ENCODE measurements around the gene MYO5B.

DNA sequence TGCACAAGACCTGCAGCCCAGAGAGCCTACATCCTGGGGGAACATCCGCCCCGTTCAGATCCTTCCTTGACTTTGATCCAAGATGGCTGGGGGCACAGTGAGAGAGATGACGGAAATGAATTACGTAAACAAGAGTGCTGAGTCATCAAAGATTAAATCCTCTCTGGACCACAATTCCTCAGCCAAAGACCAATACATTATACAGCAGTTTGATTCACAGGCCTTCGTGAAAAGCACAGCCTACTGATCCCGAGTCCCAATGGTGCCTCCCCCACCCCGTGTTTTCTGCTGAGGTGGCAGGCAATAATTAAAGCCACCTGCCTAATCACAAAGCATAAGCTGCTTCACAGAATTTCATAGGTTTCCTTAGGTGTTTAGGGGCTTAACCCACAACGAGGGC, 43.0 kb downstream of the MYO5B start:
- TF ChIP-seq, protein P1, sequence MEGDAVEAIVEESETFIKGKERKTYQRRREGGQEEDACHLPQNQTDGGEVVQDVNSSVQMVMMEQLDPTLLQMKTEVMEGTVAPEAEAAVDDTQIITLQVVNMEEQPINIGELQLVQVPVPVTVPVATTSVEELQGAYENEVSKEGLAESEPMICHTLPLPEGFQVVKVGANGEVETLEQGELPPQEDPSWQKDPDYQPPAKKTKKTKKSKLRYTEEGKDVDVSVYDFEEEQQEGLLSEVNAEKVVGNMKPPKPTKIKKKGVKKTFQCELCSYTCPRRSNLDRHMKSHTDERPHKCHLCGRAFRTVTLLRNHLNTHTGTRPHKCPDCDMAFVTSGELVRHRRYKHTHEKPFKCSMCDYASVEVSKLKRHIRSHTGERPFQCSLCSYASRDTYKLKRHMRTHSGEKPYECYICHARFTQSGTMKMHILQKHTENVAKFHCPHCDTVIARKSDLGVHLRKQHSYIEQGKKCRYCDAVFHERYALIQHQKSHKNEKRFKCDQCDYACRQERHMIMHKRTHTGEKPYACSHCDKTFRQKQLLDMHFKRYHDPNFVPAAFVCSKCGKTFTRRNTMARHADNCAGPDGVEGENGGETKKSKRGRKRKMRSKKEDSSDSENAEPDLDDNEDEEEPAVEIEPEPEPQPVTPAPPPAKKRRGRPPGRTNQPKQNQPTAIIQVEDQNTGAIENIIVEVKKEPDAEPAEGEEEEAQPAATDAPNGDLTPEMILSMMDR (IDR thresholded peaks at IDR 0.05), result no peak
- no peak for TF ChIP-seq POLR2AphosphoS5 (IDR thresholded peaks at IDR 0.05)
- TF ChIP-seq POLR2A (IDR thresholded peaks at IDR 0.05; ENCODE audit: low read depth), result no peak

All from esophagus muscularis mucosa (tissue), 3 donors.